Vagina (tissue), 2 donors: ENCODE results near the gene PASK. TPM values are rescaled to one million over a fixed set of nuclear protein-coding genes. Genes with fewer than 3 reads are reported as not detected.

ENCODE experiments used
- DNase-seq, 2 donors: peaks; one replicate each; pipeline ENCODE4 v3.0.0-alpha.2; 2017; ENCODE audit errors: extremely low spot score in 2 of 2
- H3K27ac ChIP-seq: fragments of 200-600 bp; sonication (generic); one replicate; pipeline ENCODE4 v1.5.1; 2019
- H3K27me3 ChIP-seq: fragments of 200-600 bp; sonication (generic); one replicate; pipeline ENCODE4 v1.5.1; 2019
- H3K36me3 ChIP-seq, 2 donors: fragments of 200-600 bp; sonication (generic); one replicate each; pipeline ENCODE4 v1.5.1; 2017 to 2019
- H3K4me1 ChIP-seq: fragments of 200-600 bp; sonication (generic); one replicate; pipeline ENCODE4 v1.5.1; 2019
- H3K4me3 ChIP-seq, 2 donors: fragments of 200-600 bp; sonication (generic); 1 replicate in 1 of 2; 2 replicates in 1 of 2; pipeline ENCODE4 v1.5.1; 2016 to 2019
- H3K9me3 ChIP-seq: fragments of 200-600 bp; sonication (generic); one replicate; pipeline ENCODE4 v1.5.1; 2019
- POLR2A ChIP-seq, 2 donors: fragments of 450-650 bp; IDR thresholded peaks; one replicate each; pipeline ENCODE4 v1.6.1; 2017; ENCODE audit warnings: antibody characterized with exemption in 2 of 2, mild to moderate bottlenecking in 2 of 2, moderate library complexity in 2 of 2
- POLR2AphosphoS5 ChIP-seq, 2 donors: sonication (generic); formaldehyde crosslinking; IDR thresholded peaks; one replicate each; pipeline ENCODE4 v1.9.0; 2017; ENCODE audit warnings: antibody characterized with exemption in 2 of 2, mild to moderate bottlenecking in 2 of 2, low read depth in 1 of 2; ENCODE audit not compliant: insufficient read depth in 1 of 2
- intact Hi-C: fragments of 100-400 bp; cut with DNase I; formaldehyde crosslinking; loops from one replicate; pipeline ENCODE4 v1.15.1; 2023
- total RNA-seq: library from RNA; depleted of rRNA; stranded (reverse); fragments of >200 nt; gene quantifications from one replicate; pipeline ENCODE4 v1.2.3, GENCODE V29; 2016
- TF ChIP-seq, protein P1 (sequence below), 3 experiments: fragments of 450-650 bp in 2 of 3; fragments of 200-600 bp in 1 of 3; sonication (generic) in 1 of 3; IDR thresholded peaks; one replicate each; pipeline ENCODE4 v1.5.1; 2017 to 2019; ENCODE audit warnings: antibody characterized with exemption in 3 of 3, mild to moderate bottlenecking in 2 of 3, moderate library complexity in 2 of 3

The PASK gene
- total RNA-seq, 1 donor from 2014 or later = 6.4 TPM

DNA sequence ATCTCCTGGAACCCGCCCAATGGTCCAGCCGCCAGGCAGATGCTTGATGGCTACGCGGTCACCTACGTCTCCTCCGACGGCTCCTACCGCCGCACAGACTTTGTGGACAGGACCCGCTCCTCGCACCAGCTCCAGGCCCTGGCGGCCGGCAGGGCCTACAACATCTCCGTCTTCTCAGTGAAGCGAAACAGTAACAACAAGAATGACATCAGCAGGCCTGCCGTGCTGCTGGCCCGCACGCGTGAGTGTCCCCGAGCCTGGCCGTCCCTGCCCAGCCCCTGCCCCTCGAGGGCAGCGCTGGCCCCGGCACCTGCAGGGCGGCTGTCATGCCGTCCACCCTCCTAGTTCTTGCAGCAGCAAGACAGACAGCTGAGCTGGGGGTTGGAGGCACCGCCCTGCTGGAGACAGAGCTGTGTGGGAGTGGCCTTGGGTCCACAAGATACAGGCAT is 83.9 kb downstream of the PASK start:
- no peaks in the 10 kb centered on the region for H3K27me3 ChIP-seq
- DNase-seq = no peak
- no peak overlapping the region for H3K4me3 ChIP-seq
- peaks cover 21% of the 10 kb centered on the region for H3K4me1 ChIP-seq
- TF ChIP-seq, protein P1, sequence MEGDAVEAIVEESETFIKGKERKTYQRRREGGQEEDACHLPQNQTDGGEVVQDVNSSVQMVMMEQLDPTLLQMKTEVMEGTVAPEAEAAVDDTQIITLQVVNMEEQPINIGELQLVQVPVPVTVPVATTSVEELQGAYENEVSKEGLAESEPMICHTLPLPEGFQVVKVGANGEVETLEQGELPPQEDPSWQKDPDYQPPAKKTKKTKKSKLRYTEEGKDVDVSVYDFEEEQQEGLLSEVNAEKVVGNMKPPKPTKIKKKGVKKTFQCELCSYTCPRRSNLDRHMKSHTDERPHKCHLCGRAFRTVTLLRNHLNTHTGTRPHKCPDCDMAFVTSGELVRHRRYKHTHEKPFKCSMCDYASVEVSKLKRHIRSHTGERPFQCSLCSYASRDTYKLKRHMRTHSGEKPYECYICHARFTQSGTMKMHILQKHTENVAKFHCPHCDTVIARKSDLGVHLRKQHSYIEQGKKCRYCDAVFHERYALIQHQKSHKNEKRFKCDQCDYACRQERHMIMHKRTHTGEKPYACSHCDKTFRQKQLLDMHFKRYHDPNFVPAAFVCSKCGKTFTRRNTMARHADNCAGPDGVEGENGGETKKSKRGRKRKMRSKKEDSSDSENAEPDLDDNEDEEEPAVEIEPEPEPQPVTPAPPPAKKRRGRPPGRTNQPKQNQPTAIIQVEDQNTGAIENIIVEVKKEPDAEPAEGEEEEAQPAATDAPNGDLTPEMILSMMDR (IDR thresholded peaks at IDR 0.05) = no peak
- TF ChIP-seq POLR2A (IDR thresholded peaks at IDR 0.05) (no peak), POLR2AphosphoS5 (IDR thresholded peaks at IDR 0.05; ENCODE audit: insufficient read depth in 1 of 2, low read depth in 1 of 2) (no peak)
- H3K36me3 ChIP-seq = peaks cover 0 to 25% of the 10 kb centered on the region in 2 donors
- H3K27ac ChIP-seq = no peak overlapping the region
- intact Hi-C loops = no loop called here
- H3K9me3 ChIP-seq = no peaks in the 10 kb centered on the region

DNA sequence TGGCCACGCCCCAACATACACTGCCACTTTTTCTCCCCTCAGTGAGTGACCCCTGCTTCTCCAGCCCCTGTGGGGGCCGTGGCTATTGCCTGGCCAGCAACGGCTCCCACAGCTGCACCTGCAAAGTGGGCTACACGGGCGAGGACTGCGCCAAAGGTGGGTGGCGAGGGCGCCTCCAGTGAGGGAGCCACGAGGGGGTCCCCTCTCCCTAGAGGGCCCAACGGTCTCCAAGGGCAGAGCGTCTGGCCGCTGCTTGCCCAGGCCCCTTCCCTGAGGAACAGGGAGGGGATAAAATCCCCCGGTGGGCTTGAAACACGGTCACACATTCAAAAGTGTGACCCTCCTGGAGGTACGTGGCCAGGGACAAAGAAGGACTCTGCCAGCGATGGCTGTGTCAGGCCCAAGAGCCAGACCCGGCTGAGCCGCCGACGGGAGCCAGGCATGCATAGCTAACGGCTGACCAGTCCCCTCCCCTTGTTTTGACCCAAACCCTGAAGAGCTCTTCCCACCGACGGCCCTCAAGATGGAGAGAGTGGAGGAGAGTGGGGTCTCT is 84.4 kb downstream of the PASK start:
- Histone ChIP-seq H3K27ac (no peak overlapping the region), H3K4me3 (no peak overlapping the region), H3K36me3 (peaks cover 0 to 20% of the 10 kb centered on the region in 2 donors), H3K9me3 (no peaks in the 10 kb centered on the region), H3K27me3 (no peaks in the 10 kb centered on the region), H3K4me1 (peaks cover 21% of the 10 kb centered on the region)
- DNase-seq = peak in 1 of 2 donors; percentile 86
- TF ChIP-seq POLR2A (IDR thresholded peaks at IDR 0.05) (no peak), POLR2AphosphoS5 (IDR thresholded peaks at IDR 0.05; ENCODE audit: insufficient read depth in 1 of 2, low read depth in 1 of 2) (no peak)
- TF ChIP-seq, protein P1 (IDR thresholded peaks at IDR 0.05) = no peak
- intact Hi-C loops = no loop called here

DNA sequence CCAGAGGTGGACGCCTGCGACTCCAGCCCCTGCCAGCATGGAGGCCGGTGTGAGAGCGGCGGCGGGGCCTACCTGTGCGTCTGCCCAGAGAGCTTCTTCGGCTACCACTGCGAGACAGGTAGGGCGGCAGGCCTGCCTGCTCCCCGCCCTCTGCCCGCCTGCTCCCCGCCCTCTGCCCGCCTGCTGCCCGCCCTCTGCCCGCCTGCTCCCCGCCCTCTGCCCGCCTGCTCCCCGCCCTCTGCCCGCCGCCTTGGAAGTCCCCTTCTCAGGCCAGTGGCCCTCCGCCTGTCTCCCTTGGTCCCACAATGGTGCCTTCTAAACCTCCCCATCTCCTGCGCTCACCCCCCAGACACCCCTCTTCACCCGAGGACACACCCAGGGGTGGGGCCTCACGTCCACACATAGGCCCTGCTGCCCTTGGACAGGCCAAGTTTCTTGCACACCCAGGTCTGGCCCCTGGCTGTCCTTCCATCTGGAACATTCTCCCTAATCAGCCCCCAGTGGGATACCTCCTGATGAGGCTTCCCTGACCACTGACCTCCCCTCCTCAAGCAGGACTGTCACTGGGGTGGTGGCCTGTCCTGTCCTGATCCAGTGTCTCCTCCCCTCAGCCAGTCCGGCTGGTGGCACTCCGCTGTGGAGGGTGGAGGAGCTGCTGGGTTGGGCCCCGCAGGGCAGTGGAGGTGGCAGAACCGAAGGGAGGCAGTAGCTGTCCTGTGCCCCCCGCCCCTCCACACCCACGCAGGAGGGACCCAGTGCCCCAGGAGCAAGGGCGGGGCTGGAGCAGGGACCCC is 85.1 kb downstream of the PASK start:
- DNase-seq = peak in 1 of 2 donors; percentile 79
- no peaks in the 10 kb centered on the region for H3K27me3 ChIP-seq
- peaks cover 21% of the 10 kb centered on the region for H3K4me1 ChIP-seq
- intact Hi-C loops = no loop called here
- no peaks in the 10 kb centered on the region for H3K9me3 ChIP-seq
- peaks cover 0 to 16% of the 10 kb centered on the region in 2 donors for H3K36me3 ChIP-seq
- H3K27ac ChIP-seq = no peak overlapping the region
- TF ChIP-seq POLR2A (IDR thresholded peaks at IDR 0.05) (no peak), POLR2AphosphoS5 (IDR thresholded peaks at IDR 0.05; ENCODE audit: insufficient read depth in 1 of 2, low read depth in 1 of 2) (no peak)
- TF ChIP-seq, protein P1 (IDR thresholded peaks at IDR 0.05) = no peak
- peak overlapping the region in 1 of 2 donors; percentile 39 for H3K4me3 ChIP-seq

DNA sequence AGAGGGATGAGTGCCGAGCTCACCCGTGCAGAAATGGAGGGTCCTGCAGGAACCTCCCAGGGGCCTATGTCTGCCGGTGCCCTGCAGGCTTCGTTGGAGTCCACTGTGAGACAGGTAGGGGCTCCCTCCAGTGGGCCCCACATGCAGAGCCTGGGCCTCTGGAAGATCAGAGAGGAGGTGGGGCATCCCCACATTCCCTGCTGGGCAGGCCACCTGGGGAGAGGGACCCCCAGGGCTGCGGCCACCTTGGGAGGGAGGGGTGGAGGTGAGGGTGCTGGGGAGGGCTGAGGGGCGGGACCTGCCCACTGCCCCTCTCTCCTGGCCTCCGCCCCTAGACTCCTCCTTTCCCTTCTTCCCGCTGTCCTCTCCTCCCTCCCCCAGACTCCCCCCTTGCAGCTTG is 85.7 kb downstream of the PASK start:
- no peak for DNase-seq
- Histone ChIP-seq H3K4me1 (peaks cover 21% of the 10 kb centered on the region), H3K4me3 (peak overlapping the region in 1 of 2 donors; percentile 39), H3K27ac (no peak overlapping the region), H3K27me3 (no peaks in the 10 kb centered on the region), H3K9me3 (no peaks in the 10 kb centered on the region), H3K36me3 (peaks cover 0 to 10% of the 10 kb centered on the region in 2 donors)
- intact Hi-C loops = no loop called here
- TF ChIP-seq, protein P1 (IDR thresholded peaks at IDR 0.05) = no peak
- TF ChIP-seq POLR2AphosphoS5 (IDR thresholded peaks at IDR 0.05; ENCODE audit: insufficient read depth in 1 of 2, low read depth in 1 of 2) (no peak), POLR2A (IDR thresholded peaks at IDR 0.05) (no peak)
